GM18520 (cell line): ENCODE results near the gene IGSF8.

Experiments
- ATAC-seq: cut with Tn5 transposase; IDR thresholded peaks from one replicate; pipeline ENCODE4 v1.9.1; 2021; ENCODE audit not compliant: unreplicated experiment

IGSF8 gene

DNA sequence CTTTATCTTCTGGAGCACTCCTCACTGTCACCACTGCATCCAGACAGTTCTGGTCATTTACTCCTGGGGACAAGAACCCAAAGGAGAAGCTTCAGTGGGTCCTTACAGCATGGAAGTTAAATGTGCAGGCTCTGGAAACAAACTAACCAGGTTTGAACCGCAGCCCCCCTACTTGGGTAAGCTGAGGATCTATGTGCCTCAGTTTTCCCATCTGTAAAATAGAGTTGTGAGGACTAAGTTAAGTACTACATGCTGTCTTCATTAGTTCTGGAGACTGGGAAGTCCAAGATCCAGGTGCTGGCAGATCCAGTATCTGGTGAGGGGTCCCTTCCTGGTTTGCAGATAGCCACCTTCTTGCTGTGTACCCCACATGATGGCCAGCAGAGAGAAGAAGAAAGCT lies 9.1 kb upstream of the IGSF8 start:
- ATAC-seq: no peak

DNA sequence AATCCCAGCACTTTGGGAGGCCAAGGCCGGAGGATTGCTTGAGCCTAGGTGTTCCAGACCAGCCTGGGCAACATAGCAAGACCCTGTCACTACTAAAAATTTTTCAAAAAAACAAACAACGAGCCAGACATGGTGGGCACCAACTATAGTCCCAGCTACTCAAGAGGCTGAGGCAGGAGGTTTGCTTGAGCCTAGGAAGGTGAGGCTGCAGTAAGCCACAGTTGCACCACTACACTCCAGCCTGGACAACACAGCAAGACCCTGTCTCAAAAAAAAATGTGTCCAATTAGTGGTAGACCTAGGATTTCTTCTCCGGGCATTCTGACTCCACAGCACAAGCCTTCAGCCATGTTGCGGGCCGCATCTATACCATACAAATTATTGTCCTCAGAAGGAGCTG lies 6.7 kb upstream of the IGSF8 start:
- ATAC-seq: no peak

DNA sequence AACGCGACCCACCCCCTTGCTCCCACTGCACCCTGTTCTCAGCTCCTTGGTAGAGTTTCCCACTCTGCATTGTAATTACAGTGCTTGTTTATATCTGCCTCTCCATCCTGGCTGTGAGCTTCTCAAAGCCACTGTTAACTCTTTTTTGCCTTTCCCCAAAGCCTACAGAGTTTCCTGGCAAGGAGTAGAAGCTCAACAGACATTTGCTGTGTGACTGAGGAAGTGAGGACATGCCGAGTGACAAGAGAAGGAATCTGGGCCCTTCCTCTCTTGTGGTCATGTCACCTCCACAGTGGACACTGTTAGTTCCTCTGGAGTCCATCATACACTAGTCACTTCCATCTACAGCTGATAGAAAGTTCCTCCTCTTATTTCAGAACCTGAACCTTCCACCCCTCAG lies 6.1 kb upstream of the IGSF8 start:
- no peak for ATAC-seq

DNA sequence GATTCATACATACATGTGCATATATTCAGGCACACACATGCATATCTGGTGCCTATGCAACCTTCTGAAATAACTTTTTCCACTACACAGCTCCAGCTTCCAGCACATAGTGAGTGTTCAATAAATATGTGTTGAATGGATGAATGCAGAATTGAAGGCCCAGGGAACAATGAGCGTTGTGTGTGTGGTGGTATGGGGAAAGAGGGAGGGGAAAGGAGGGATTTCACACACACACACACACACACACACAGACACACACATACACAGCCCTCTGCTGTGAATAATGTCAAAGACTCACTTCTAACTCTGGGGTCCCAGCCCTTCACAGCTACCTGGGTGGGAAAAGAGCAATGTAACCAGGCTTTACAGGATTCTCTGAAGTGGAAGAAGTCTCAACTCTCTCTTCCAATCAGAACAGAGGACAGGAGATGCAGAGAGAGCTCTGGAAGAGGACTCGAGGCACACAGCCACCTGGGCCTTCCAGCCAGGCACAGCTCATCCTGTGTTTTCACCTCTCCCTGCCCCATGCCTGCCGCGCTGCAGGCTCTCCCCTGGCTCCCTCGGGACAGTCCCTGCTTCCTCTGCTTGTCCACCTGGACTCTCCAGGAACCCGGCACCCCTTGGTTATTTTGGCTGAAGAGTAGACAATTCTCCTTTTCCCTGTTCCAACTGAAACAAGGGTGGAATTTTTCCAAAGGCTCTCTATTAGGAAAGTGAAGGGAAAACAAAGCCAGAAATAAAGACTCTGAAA lies 5.4 kb upstream of the IGSF8 start:
- no peak for ATAC-seq

DNA sequence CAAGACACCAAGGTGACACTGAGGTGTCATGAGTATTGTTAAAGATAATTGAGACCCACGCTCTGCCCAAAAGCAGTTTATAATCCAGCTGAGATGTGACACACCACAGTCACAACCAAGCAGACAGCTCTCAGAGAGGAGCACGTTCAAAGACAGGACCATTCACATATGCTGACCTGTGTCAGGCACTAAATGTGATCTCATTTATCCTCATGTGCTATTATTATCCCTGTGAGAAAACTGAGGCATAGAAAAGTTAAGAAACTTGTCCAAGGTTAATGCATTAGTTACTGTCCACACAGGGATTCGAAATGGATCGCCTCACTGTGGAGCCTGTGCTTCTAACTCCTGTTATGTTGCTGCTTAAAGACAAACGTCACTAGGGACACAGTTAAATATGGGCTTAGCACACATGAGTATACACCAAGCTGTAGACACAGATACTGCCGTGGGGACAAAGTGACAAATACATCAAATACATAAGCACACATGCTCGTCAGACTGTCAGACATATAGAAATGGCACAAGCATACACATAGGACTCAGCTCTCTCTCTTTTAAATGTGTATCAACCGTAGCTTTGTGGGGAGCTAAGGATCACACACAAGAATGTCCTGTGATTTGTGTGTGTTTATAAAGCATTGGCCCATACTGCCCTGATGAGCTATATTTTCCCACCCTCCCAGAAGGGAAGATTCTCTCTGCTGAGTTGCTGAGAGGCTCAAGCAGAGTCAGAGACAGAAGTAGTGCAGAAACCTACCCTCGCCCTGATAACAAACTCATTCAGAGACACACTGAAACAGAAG lies 3.5 kb upstream of the IGSF8 start:
- ATAC-seq: no peak

DNA sequence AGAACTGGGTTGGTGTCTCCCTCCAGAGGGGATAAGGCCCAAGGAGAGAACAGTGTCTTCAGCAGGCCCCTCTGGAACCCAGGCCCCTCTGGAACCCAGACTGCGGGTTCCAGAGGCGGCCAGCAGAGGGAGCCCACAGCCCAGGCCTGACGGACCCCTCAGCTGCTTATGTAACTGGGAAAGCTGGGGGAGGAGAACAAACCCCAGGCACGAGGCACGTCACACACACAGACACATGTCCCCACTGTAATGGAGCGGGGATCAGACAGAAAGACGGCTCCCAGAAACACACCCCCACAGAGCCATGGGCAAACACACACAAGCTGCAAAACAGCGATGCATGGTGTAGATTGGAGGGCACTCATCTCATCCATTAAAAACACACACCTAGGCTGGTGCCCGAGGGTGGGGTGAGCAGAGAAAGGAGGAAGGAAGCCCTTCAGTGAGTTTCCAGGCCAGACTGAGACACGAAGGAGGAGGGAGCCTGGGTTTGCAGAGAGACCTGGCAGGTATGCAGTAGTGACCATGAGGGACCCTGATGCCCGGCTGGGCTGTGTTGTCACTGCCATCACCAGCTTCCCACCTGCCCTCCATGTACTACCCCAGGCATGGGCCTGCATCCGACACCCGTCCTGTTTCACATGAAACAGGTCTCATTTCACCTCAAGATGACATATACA lies 2.8 kb upstream of the IGSF8 start:
- no peak for ATAC-seq

DNA sequence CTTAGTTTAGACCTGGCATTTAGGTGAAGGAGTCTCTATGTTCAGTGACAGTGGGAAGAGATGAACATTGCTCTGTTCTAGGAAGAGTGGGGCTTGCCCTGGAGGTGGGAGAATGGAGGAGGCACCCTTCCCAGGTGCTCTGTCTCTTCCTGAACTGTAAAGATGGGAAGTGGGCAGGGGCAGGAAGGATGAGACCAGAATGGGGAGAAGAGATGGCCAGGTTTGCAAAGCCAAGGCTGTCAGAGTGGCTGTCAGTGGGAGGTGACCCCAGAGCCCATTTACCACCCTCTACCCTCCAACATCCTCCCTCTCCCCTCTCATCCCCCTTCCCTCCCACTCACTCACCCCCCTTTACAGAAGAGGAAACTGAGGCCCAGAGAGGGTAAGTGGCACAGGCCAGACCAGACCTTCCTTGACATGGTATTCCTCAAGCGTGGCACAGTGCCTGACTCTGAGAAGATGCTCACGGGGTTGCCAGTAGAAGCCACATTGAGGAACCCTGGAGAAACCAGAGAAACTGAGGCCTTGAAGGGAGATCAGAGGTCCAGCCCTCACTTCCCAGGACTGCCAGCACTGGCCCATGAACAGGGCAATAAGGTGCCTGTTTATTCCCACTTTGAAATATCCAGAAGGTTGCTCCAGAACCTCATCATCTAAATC lies 1.4 kb upstream of the IGSF8 start:
- no peak for ATAC-seq

DNA sequence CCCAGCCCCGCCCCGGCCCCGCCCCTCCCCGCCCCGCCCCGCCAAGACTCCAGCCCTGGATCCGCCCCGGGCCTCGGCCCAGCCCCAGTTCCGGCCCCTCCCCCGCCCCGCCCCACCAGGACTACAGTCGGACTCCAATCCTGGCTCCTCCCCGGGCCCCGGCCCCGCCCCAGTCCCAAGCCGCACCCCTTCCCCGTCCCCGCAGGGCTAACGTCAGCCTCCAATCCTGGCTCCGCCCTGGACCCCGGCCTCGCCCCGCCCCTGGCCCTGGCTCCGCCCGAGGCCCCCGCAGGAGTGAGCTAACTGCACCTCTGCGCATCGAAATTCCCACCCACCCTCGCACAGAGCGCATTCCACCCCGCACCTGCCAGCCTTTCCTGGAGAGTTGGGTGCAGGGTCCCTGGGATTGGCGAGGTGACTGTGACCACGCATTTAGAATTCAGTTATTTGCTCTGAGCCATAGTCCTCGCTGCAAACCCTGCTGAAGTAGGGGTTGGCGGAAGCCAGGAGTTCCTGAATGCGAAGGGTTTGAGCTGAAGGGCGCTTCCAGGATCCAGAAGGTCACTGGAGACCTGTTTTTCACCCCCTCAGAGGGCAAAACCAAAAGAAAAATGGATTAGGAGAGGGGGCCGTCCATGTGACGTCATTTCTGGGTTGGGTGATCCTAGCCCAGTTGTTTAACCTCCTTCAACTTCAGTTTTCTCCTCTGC lies 588 bp upstream of the IGSF8 start:
- peak; percentile 71 for ATAC-seq

DNA sequence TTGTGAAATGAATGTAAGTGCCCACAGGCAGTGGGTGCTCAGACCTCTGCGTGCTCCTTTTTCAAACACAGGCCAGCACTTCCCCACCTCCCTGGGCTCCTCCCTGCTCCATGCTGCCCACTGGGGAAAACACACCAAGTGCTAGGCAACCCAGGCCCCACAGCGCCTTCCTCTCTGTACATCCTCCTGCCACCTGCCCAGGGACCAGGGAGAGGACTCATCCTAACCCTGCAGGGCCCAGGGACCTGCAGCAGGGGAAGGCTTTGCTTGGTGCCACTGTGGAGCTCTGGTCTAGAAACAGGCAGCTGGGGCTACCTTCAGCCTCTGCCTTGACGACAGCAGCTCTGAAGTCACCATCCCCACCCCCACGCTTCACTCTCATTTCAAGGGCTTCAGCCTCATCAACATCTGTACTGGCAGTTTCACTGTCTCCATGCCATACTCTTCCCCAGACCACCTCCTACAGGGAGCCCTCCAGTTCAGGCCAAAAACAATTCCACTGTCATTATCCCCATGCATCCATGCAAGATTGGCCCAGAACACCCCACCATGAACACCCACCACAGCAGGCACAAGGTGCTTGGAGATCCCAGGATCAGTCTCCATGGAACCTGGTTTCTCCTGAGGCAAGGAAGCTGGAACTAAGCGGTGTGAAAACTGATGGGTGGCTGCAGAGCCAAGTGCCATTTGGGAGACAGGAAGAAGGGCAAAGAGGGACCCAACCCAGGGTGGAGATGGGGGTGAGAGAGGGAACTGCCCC lies 1.1 kb downstream of the IGSF8 start:
- no peak for ATAC-seq

DNA sequence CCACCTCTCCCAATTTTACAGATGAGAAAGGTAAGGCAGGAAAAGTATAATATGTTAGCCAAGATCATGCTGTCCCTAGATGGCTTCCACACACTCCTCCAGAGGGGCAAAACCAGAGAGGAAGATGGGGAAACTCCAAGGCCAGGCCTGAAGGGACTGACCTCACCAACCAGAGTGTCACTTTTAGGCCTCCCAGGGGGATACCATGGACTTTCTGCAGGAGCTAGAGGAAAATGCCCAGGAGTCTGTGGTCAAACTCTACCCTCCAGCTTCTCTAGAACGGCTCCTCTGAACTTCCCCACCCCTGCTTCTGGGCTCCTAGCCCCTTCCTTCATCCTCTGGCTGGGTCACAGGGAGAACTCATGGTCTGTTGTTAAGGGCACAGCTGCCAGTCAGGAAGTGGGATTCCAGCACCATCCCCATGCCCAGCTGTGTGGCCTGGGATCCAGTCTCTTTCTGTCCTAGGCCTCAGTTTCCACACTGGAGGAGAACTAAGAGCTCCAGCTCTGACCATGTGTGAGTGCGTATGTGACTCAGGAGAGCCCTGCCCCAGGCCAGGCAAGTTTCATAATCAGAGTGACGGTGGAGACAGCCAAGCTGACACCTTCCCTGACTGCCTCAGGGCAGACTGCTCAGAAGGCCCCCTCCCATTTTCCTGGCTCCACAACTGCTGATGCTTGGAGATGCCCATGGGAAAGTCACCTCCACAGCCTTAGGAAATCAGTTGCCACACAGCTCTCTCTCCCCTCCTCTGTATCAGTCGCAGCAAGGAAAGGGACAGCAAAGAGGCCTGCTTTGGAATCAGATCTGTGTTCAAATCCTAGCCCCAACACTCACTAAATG lies 1.9 kb downstream of the IGSF8 start:
- ATAC-seq: no peak

DNA sequence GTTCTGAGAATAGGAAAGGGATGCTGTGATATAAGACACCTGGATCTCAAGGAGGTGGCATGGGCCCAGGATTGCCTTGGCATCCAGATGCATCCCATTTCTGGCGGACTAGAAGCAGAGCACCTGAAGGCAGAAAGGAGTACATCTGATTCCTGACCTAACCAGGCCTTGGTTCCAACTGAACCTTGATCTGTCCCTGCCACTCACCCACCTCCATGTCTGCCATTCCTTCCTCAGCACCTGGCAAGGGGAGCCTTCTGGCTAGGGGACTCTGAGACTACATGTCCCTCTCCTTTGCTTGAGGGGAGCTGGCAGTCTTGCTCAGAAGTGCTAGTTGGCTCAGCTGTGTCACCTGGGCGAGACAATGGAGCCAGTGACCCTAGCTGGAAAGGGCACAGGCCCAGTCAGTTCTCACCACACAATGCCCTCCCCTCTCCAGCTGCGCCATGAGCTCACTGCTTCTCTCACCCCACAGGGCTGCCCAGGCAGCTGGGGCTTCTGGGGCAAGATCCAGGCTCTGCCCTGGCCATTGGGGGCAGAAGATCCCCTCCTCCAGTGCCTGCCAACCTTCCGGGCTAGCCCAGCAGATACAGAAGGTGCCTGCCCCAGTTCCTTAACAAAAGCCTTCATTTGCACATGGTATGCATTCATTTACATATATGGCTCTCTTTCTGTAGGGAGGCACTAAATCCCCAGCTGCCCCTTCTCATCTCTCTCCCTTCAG lies 2.9 kb downstream of the IGSF8 start:
- no peak for ATAC-seq

DNA sequence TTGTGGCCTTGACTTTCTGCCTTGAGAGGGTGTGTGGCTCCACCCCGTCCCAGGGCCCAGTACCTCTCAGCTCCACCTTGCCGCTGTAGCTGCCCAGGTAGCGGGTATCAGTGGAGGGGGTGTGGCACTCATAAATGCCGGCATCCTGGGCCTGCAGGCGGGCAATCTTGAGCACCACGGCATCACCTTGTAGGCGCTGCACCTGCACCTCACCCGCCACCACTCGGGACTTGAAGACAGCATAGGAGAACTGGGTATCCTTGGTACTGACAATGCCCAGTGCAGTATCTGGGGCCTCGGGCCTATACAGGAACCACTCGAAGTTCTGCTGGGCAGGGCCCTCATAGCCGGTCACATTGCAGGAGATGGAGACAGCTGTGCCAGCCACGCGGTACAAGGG lies 3.6 kb downstream of the IGSF8 start:
- no peak for ATAC-seq

DNA sequence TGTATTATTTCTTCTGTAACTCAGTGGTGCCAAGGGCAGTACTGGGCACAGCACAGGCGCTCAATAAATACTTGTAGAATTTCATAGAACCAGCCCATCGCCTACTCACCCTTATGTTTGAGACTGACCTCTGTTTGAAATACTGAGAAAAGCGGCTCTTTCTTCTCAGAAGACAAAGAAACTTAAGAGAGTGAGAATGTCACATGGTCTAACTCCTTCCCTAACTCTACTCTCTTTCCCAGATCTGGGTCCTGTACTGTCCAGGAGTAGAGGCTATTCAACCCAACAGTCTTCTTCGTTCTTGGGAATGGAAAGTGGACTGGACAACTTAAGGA lies 4.2 kb downstream of the IGSF8 start:
- no peak for ATAC-seq

DNA sequence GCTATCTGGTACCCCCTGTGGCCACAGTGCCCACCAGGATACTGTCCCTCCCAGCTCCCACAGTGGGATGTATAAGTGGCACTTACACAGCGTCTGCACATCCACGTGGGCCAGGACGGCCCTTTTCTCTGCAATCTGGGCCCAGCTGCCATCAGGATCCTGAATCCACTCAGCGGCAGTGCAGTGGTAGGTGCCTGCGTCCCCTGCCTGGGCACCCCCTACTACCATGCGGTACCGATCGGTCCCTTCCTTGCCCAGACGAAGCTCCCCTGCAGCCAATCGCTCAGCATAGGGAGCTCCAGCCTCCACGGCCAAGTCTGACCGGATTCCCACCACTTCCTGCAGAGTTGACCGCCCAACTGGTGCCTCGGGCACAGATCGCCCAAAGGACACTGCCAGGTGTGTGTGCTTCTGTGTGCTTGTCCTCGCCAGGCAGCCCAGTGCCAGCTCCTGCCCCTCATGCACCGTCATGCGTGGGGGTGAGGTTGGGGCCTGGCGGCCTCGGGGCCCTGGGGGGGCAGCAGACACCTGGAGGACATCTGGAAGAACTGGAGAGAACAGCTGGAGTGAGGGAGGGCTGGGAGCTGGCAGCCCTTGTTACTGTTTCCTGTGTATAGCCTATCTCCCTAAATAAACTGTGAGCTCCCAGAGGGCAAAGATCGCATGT lies 4.7 kb downstream of the IGSF8 start:
- ATAC-seq: no peak

DNA sequence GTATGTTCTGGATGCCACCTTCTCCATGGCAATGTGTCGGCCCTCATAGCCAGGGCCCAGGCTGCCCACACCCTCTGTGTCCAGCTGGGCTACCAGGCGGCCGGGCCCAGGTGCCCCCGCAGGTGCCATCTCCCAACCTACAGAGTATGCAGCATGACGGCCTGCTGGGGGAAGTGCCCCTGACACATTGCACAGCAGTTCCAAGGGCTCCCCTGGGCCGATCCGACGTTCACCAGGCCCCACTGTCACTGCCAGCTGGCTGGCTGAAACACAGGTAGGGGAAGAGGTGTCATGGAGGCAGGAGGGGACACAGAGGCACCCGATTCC lies 5.4 kb downstream of the IGSF8 start:
- no peak for ATAC-seq

DNA sequence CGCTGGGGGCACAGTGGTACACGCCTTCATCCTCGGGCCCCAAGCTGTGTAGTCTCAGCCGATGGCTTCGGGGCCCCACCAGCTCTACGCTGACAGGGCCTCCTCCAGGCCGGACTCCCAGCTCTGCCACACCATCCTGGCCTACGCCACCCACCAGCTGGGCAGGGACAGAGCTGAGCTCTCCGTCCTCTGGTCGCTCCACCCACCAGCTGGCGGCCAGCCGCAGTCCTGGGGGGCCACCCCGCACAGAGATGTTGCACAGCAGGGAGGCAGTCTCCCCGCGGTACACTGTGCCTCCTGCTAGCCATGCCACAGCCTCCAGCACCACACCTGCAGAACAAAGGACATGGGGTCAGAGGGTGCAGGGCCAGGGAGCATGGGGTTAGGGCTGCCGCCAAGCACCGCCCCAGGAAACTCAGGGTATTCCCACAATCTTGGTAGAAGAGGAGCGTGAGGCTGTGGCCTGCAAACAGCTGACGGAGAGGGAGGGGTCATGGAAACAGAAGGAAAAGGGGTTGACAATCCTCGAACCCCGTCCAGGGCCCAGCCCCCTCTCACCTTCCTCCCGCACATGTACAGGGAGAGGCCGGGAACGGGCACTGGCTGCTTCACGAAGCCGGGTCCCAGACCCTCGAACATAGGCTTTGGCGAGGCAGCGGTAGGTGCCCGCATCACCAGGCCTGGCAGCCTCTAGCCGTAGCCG lies 5.9 kb downstream of the IGSF8 start:
- no peak for ATAC-seq

DNA sequence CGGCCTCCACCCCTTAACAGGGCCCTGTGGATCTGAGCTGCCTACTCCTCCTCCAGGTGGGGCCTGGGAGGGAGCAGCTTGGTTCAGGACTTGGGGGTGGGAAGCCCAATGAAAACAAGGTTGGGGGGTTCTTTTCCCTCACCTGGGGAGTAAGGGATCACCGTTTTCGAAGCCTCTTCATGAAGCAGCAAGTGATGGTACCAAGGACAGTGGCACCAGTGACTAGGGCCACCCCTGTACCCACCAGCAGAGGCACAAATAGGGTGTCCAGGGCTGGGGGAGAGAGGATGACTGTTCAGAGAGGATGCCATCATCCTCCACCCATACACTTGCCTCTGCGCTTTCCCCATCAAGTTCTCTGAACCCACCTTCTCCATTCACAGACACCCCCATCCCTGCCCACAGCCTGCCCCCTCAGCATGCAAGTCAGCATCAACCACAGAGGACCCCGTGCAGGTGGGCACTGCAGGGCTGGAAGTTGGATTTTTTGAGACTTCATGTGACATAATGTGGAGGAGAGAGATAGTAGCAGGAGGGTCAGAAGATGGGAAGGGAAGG lies 6.7 kb downstream of the IGSF8 start:
- ATAC-seq: no peak
